Lower leg skin (tissue), 3 donors: ENCODE measurements around the gene AK6.

Source experiments
- CTCF ChIP-seq, 3 donors: fragments of 450-650 bp; IDR thresholded peaks; one replicate each; pipeline ENCODE4 v1.5.1; 2016; ENCODE audit warnings: antibody characterized with exemption in 3 of 3, mild to moderate bottlenecking in 3 of 3, moderate library complexity in 2 of 3
- POLR2A ChIP-seq, 2 donors: fragments of 450-650 bp; IDR thresholded peaks; one replicate each; pipeline ENCODE4 v1.6.1; 2016 to 2017; ENCODE audit warnings: antibody characterized with exemption in 2 of 2, mild to moderate bottlenecking in 1 of 2, moderate library complexity in 1 of 2

GRCh38 chr5:69329905-69330489 is 39.3 kb downstream of the AK6 start:
- TF ChIP-seq CTCF (IDR thresholded peaks at IDR 0.05) (no peak), POLR2A (IDR thresholded peaks at IDR 0.05) (no peak)
